ENCODE results near the gene THAP11.

THAP11 gene

GRCh38 chr16:67879462-67879861, 37.3 kb downstream of the THAP11 start:
- no peak overlapping the region for H3K4me3 ChIP-seq (ENCODE audit: low read length)
- DNase-seq (ENCODE audit: low read depth, low spot score): no peak

GRCh38 chr16:67879936-67880335, 37.8 kb downstream of the THAP11 start:
- DNase-seq (ENCODE audit: low read depth, low spot score): no peak
- no peak overlapping the region for H3K4me3 ChIP-seq (ENCODE audit: low read length)

GRCh38 chr16:67880584-67880983, 38.5 kb downstream of the THAP11 start:
- no peak for DNase-seq (ENCODE audit: low read depth, low spot score)
- no peak overlapping the region for H3K4me3 ChIP-seq (ENCODE audit: low read length)

- no peak for DNase-seq (ENCODE audit: low read depth, low spot score)
- no peak overlapping the region for H3K4me3 ChIP-seq (ENCODE audit: low read length)
Measured at GRCh38 chr16:67881621-67882161, 39.6 kb downstream of the THAP11 start.

- no peak overlapping the region for H3K4me3 ChIP-seq (ENCODE audit: low read length)
- no peak for DNase-seq (ENCODE audit: low read depth, low spot score)
Measured at GRCh38 chr16:67882374-67883145, 40.4 kb downstream of the THAP11 start.

- no peak overlapping the region for H3K4me3 ChIP-seq (ENCODE audit: low read length)
- no peak for DNase-seq (ENCODE audit: low read depth, low spot score)
Measured at GRCh38 chr16:67883146-67883871, 41.2 kb downstream of the THAP11 start.

- DNase-seq (ENCODE audit: low read depth, low spot score): peak; percentile 31
- no peak overlapping the region for H3K4me3 ChIP-seq (ENCODE audit: low read length)
Measured at GRCh38 chr16:67883872-67884261, 41.7 kb downstream of the THAP11 start.

- H3K4me3 ChIP-seq (ENCODE audit: low read length): no peak within 1 kb of the TSS
Measured at GRCh38 chr16:67884684-67885083, 42.6 kb downstream of the THAP11 start, which contains the start of gene NRN1L. Gene NRN1L (plus strand): TSS chr16:67884885. CDS start chr16:67884904, 19 bp downstream.

GRCh38 chr16:67885545-67885944, 43.4 kb downstream of the THAP11 start:
- H3K4me3 ChIP-seq (ENCODE audit: low read length): no peak overlapping the region
- no peak for DNase-seq (ENCODE audit: low read depth, low spot score)

More at GRCh38 chr16:67884684-67885083, 42.6 kb downstream of the THAP11 start, which contains the start of gene NRN1L:
- no peak for DNase-seq (ENCODE audit: low read depth, low spot score)

GRCh38 chr16:67885976-67886375, 43.9 kb downstream of the THAP11 start:
- no peak overlapping the region for H3K4me3 ChIP-seq (ENCODE audit: low read length)
- DNase-seq (ENCODE audit: low read depth, low spot score): no peak

- no peak overlapping the region for H3K4me3 ChIP-seq (ENCODE audit: low read length)
- no peak for DNase-seq (ENCODE audit: low read depth, low spot score)
Measured at GRCh38 chr16:67886387-67886786, 44.3 kb downstream of the THAP11 start.

- no peak for DNase-seq (ENCODE audit: low read depth, low spot score)
Measured at GRCh38 chr16:67888331-67888730, 46.2 kb downstream of the THAP11 start.

GRCh38 chr16:67892375-67892774, 50.3 kb downstream of the THAP11 start:
- DNase-seq (ENCODE audit: low read depth, low spot score): no peak

More at GRCh38 chr16:67888331-67888730, 46.2 kb downstream of the THAP11 start:
- no peak overlapping the region for H3K4me3 ChIP-seq (ENCODE audit: low read length)

GRCh38 chr16:67892899-67893742, 51.0 kb downstream of the THAP11 start, which contains the start of gene PSKH1:
Gene PSKH1 (plus strand): TSS chr16:67893254. CDS start chr16:67908750, 15,496 bp downstream.
- peak; percentile 82 for DNase-seq (ENCODE audit: low read depth, low spot score)
- peak within 1 kb of the TSS; percentile 91 for H3K4me3 ChIP-seq (ENCODE audit: low read length)

More at GRCh38 chr16:67892375-67892774, 50.3 kb downstream of the THAP11 start:
- peak overlapping the region; percentile 64 for H3K4me3 ChIP-seq (ENCODE audit: low read length)

Measured in Jurkat, Clone E6-1 (cell line).